ENCODE data around the gene UBE2M.

DNA sequence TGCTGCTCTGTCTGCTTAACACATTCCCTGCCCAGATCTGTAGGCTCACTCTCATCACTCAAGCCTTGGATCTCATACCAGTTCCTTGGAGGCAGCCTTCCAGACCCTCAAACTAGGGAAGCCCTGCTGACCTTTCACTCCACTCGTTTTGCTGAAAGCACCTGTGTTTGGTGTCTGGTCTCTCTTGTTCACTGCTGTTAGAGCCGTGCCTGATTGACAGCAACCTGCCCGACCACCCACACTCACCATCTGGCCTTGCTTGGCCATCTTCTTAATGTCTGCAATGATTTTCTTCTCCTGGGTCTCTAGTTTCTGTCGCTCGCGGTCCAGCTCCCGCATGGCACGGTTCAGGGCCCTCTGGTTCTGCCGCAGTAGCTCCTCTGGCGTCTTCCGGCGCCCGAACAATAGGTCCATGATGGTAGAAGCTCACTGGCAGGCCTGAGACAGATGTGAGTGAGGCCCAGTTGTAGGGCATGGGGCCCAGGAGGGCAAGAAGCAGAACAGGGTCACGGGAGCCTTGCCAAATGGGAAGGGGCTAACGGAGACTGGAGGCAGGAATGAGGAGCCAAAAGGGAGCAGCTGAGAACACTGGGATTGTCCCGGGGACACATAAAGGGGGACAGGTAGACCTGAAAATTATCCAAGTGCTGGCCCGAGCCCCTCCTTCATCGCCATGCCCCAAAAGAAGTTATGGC is 4.5 kb downstream of the UBE2M start:
- TF ChIP-seq GATA2 (IDR thresholded peaks at IDR 0.05; ENCODE audit: low read depth, low read length) (no peak), GATA3 (IDR thresholded peaks at IDR 0.05; ENCODE audit: low read depth, low read length) (no peak)
